Measurements from ENCODE around the gene SLC2A11.

SLC2A11 gene

DNA sequence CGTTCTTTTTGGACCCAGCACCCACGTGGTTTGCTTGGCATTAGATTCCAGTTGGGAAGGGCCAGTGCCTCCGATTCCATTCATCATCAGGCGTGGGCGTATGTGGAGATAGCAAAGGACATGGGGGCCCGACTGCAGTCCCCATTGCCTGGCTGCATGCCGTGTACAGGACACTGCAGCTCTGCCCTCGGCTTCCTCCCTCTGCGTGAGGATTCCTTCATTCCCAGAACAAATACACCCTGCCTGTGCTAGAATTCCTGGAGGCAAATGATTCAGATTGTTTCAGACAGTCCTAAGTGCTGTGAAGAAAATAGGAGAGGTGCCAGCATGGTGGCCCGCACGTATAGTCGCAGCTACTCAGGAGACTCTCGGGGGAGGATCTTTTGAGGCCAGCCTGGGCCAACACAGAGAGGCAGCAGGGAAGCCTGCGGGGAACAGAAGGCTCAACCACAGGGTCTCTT is 34.3 kb upstream of the SLC2A11 start:
- peak overlapping the region in 1 of 5 donors; percentile 64 for H3K9ac ChIP-seq (ENCODE audit: low read length in 5 of 5)
- no peak overlapping the region for H3K4me3 ChIP-seq (ENCODE audit: low read depth in 1 of 5, low read length in 5 of 5)
- H3K27ac ChIP-seq (ENCODE audit: low read depth, low read length), result no peak overlapping the region
- no peaks in the 10 kb centered on the region for H3K27me3 ChIP-seq (ENCODE audit: control insufficient read depth in 5 of 5, insufficient read depth in 4 of 5, low read length in 5 of 5)
- no peaks in the 10 kb centered on the region for H3K9me3 ChIP-seq (ENCODE audit: control insufficient read depth in 5 of 5, low read length in 5 of 5)
- H3K4me1 ChIP-seq (ENCODE audit: control insufficient read depth in 5 of 5, insufficient read depth in 5 of 5, low read length in 5 of 5), result peaks cover 3 to 35% (median 32%) of the 10 kb centered on the region in 5 donors
- peaks cover 2 to 88% (median 76%) of the 10 kb centered on the region in 5 donors for H3K36me3 ChIP-seq (ENCODE audit: control insufficient read depth in 5 of 5, insufficient read depth in 5 of 5, low read length in 5 of 5)

DNA sequence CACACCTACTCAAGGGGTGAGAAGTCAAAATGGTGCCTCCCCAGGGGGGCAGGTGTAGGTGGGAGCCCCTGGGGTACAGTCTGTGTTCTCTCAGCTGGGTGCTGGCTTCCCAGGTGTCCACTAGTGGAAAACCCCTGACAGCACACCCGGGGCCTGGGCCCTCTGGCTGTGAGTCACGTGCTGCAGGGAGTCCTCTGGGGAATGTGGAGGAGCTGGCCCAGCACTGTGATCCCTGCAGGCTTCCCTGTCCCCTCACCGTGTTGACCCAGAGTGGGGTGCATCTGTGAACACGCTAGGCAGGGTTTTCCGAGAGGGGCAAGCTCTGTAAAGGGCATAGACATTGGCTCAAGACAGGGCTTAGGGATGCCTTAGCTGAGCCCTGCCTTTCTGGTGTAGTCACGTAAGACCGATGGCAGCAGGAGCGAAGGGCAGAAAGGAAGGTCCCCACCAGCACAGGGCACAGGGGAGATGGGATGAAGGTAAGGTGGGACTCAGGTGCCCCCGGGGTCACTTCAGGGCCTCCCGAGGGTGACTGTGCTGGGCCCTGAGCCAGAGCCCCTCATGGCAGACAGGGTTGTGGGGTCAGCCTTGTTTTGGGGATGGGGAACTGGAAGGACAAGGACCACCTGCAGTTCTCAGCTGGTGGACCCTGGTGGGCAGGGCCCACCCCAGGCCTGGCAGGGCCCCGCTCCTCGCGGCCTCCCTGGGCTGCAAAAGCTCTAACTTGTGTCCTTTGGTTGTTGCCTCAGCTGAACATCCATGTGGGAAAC is 33.0 kb upstream of the SLC2A11 start:
- Histone ChIP-seq H3K9me3 (ENCODE audit: control insufficient read depth in 5 of 5, low read length in 5 of 5) (no peaks in the 10 kb centered on the region), H3K4me3 (ENCODE audit: low read depth in 1 of 5, low read length in 5 of 5) (no peak overlapping the region), H3K36me3 (ENCODE audit: control insufficient read depth in 5 of 5, insufficient read depth in 5 of 5, low read length in 5 of 5) (peaks cover 0 to 87% (median 74%) of the 10 kb centered on the region in 5 donors), H3K9ac (ENCODE audit: low read length in 5 of 5) (no peak overlapping the region), H3K4me1 (ENCODE audit: control insufficient read depth in 5 of 5, insufficient read depth in 5 of 5, low read length in 5 of 5) (peaks cover 11 to 48% (median 44%) of the 10 kb centered on the region in 5 donors), H3K27ac (ENCODE audit: low read depth, low read length) (no peak overlapping the region), H3K27me3 (ENCODE audit: control insufficient read depth in 5 of 5, insufficient read depth in 4 of 5, low read length in 5 of 5) (no peaks in the 10 kb centered on the region)

DNA sequence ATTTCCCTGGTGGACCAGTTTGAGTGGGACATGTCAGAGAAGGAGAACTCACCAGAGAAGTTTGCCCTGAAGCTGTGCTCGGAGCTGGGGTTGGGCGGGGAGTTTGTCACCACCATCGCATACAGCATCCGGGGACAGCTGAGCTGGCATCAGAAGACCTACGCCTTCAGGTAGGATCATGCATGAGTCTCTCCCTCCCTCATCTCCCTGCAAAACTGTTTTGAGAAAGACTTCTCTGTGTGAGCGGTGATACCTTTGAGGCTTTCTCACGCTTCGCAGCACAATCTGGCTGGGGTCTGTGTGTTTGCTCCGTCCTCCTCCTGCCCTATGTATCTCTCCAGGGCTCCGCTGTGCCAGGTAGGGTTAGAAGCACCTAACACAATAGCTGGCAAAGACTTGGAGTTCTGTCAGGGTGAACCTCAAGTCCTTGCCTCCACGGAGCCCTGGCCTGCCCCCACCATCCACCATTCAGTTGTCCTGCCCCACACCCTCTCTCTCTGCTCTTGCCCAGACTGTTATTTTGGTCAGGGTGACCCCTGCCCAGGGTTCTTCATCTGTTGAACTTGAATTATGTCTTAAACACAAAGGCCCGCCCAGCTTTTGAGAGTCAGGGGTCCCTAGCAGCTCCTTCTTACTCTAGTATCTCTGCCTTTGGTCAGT is 32.3 kb upstream of the SLC2A11 start:
- peaks cover 0 to 81% (median 70%) of the 10 kb centered on the region in 5 donors for H3K36me3 ChIP-seq (ENCODE audit: control insufficient read depth in 5 of 5, insufficient read depth in 5 of 5, low read length in 5 of 5)
- H3K4me1 ChIP-seq (ENCODE audit: control insufficient read depth in 5 of 5, insufficient read depth in 5 of 5, low read length in 5 of 5), result peaks cover 11 to 54% (median 46%) of the 10 kb centered on the region in 5 donors
- no peaks in the 10 kb centered on the region for H3K27me3 ChIP-seq (ENCODE audit: control insufficient read depth in 5 of 5, insufficient read depth in 4 of 5, low read length in 5 of 5)
- H3K4me3 ChIP-seq (ENCODE audit: low read depth in 1 of 5, low read length in 5 of 5), result no peak overlapping the region
- H3K9me3 ChIP-seq (ENCODE audit: control insufficient read depth in 5 of 5, low read length in 5 of 5), result no peaks in the 10 kb centered on the region
- H3K27ac ChIP-seq (ENCODE audit: low read depth, low read length), result no peak overlapping the region
- no peak overlapping the region for H3K9ac ChIP-seq (ENCODE audit: low read length in 5 of 5)

- Histone ChIP-seq H3K9me3 (ENCODE audit: control insufficient read depth in 5 of 5, low read length in 5 of 5) (no peaks in the 10 kb centered on the region), H3K36me3 (ENCODE audit: control insufficient read depth in 5 of 5, insufficient read depth in 5 of 5, low read length in 5 of 5) (peaks cover 0 to 80% (median 68%) of the 10 kb centered on the region in 5 donors), H3K27ac (ENCODE audit: low read depth, low read length) (no peak overlapping the region), H3K4me3 (ENCODE audit: low read depth in 1 of 5, low read length in 5 of 5) (no peak overlapping the region), H3K4me1 (ENCODE audit: control insufficient read depth in 5 of 5, insufficient read depth in 5 of 5, low read length in 5 of 5) (peaks cover 11 to 54% (median 46%) of the 10 kb centered on the region in 5 donors), H3K9ac (ENCODE audit: low read length in 5 of 5) (no peak overlapping the region), H3K27me3 (ENCODE audit: control insufficient read depth in 5 of 5, insufficient read depth in 4 of 5, low read length in 5 of 5) (no peaks in the 10 kb centered on the region)
These were observed 30.9 kb upstream of the SLC2A11 start for GRCh38 chr22:23826510-23827350.

DNA sequence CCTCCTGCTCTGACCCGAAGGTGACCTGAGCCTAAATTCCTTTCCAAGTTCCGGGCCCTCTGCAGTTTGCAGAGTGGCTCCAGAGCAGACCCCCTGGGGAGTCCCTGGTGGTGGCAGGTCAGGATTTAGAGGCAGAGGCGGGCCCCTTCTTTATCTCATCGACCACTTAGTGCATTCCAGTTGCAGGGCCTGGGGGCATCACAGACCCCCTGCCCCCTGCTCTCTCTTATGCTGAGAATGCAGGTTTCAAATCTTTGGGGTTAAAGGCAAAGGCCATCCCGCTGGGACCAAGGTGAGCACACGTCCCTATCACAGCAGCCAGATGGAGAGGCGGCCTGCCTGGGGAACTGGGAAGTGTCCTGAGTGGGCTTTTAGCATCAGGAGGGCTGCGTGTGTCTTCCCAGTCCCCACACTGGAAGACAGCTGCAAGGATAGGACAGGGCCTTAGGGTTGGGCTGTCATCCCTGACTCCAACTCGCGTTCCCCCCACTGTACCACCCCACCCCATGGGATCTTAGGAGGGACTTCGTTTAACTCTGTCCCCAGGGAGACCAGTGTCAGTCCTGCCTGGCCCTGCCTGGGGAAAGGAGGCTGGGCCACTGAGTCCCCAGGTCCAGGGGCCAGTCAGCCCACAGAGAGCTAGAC is 30.2 kb upstream of the SLC2A11 start:
- Histone ChIP-seq H3K36me3 (ENCODE audit: control insufficient read depth in 5 of 5, insufficient read depth in 5 of 5, low read length in 5 of 5) (peaks cover 0 to 78% (median 63%) of the 10 kb centered on the region in 5 donors), H3K27me3 (ENCODE audit: control insufficient read depth in 5 of 5, insufficient read depth in 4 of 5, low read length in 5 of 5) (no peaks in the 10 kb centered on the region), H3K4me1 (ENCODE audit: control insufficient read depth in 5 of 5, insufficient read depth in 5 of 5, low read length in 5 of 5) (peaks cover 11 to 46% (median 38%) of the 10 kb centered on the region in 5 donors), H3K4me3 (ENCODE audit: low read depth in 1 of 5, low read length in 5 of 5) (no peak overlapping the region), H3K27ac (ENCODE audit: low read depth, low read length) (no peak overlapping the region), H3K9me3 (ENCODE audit: control insufficient read depth in 5 of 5, low read length in 5 of 5) (no peaks in the 10 kb centered on the region), H3K9ac (ENCODE audit: low read length in 5 of 5) (no peak overlapping the region)

DNA sequence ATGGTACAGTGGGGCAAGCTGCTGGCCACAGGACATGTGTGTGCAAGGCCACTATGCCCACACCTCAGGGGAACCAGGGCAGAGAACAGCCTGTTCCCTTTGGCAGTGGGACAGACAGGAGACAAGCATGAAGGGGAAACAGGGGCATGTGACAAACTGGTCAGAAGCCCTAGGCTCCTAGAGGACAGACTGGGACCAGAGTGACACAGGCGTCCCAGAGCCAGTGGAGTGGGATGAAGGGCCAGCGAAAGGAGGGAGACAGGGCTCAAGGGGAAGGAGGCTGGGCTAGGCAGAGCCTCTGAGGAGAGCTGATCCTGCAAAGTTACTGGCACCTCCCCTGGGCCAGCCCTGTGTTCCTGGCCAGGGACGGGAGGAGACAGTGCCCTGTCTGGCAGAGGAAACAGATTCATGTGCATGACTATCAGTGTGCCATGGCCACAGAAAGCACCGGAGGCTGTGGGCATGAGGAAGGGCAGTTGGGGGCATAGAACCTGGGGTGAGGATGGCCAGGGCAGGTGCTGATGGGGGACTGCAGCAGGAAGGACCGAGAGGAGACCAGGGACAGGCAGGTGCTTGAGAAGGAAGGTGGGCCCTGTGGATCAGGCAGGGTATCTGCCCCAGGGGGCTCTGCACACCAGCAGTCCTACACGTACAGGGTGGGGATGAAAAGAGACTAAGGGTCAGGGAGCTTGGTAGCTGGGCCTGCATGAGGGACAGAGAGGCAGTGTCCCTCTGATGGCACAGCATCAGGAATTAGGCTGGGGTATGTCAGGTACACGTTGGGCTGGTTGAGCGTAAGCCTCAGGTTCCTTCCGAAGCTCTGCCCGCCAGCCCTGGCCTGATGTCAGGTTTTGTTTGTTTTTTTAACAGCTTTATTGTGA is 28.6 kb upstream of the SLC2A11 start:
- H3K4me1 ChIP-seq (ENCODE audit: control insufficient read depth in 5 of 5, insufficient read depth in 5 of 5, low read length in 5 of 5), result peaks cover 11 to 36% (median 27%) of the 10 kb centered on the region in 5 donors
- H3K36me3 ChIP-seq (ENCODE audit: control insufficient read depth in 5 of 5, insufficient read depth in 5 of 5, low read length in 5 of 5), result peaks cover 0 to 80% (median 64%) of the 10 kb centered on the region in 5 donors

GRCh38 chr22:23829845-23830372 is 27.8 kb upstream of the SLC2A11 start:
- Histone ChIP-seq H3K9me3 (ENCODE audit: control insufficient read depth in 5 of 5, low read length in 5 of 5) (no peaks in the 10 kb centered on the region), H3K4me1 (ENCODE audit: control insufficient read depth in 5 of 5, insufficient read depth in 5 of 5, low read length in 5 of 5) (peaks cover 11 to 40% (median 31%) of the 10 kb centered on the region in 5 donors), H3K9ac (ENCODE audit: low read length in 5 of 5) (no peak overlapping the region), H3K36me3 (ENCODE audit: control insufficient read depth in 5 of 5, insufficient read depth in 5 of 5, low read length in 5 of 5) (peaks cover 0 to 79% (median 61%) of the 10 kb centered on the region in 5 donors), H3K27me3 (ENCODE audit: control insufficient read depth in 5 of 5, insufficient read depth in 4 of 5, low read length in 5 of 5) (no peaks in the 10 kb centered on the region), H3K4me3 (ENCODE audit: low read depth in 1 of 5, low read length in 5 of 5) (no peak overlapping the region), H3K27ac (ENCODE audit: low read depth, low read length) (no peak overlapping the region)

More for the DNA sequence above, 28.6 kb upstream of the SLC2A11 start:
- H3K9me3 ChIP-seq (ENCODE audit: control insufficient read depth in 5 of 5, low read length in 5 of 5), result no peaks in the 10 kb centered on the region
- peak overlapping the region in 2 of 5 donors; percentile 28 to 52 for H3K9ac ChIP-seq (ENCODE audit: low read length in 5 of 5)
- H3K27ac ChIP-seq (ENCODE audit: low read depth, low read length), result peak overlapping the region; percentile 6
- no peaks in the 10 kb centered on the region for H3K27me3 ChIP-seq (ENCODE audit: control insufficient read depth in 5 of 5, insufficient read depth in 4 of 5, low read length in 5 of 5)
- H3K4me3 ChIP-seq (ENCODE audit: low read depth in 1 of 5, low read length in 5 of 5), result no peak overlapping the region

- Histone ChIP-seq H3K9me3 (ENCODE audit: control insufficient read depth in 5 of 5, low read length in 5 of 5) (no peaks in the 10 kb centered on the region), H3K9ac (ENCODE audit: low read length in 5 of 5) (no peak overlapping the region), H3K4me1 (ENCODE audit: control insufficient read depth in 5 of 5, insufficient read depth in 5 of 5, low read length in 5 of 5) (peaks cover 13 to 53% (median 44%) of the 10 kb centered on the region in 5 donors), H3K27ac (ENCODE audit: low read depth, low read length) (no peak overlapping the region), H3K27me3 (ENCODE audit: control insufficient read depth in 5 of 5, insufficient read depth in 4 of 5, low read length in 5 of 5) (no peaks in the 10 kb centered on the region), H3K4me3 (ENCODE audit: low read depth in 1 of 5, low read length in 5 of 5) (no peak overlapping the region), H3K36me3 (ENCODE audit: control insufficient read depth in 5 of 5, insufficient read depth in 5 of 5, low read length in 5 of 5) (peaks cover 0 to 79% (median 62%) of the 10 kb centered on the region in 5 donors)
These were observed 26.4 kb upstream of the SLC2A11 start for GRCh38 chr22:23831261-23831660.
